HUES6 (cell line): ENCODE data around the gene DISC1.
"Not testable (repeated sequence)": the region's sequence is repeated elsewhere in the genome, so short reads cannot be mapped to it uniquely, and the experiment has no call there.

Source experiments
- H3K27ac ChIP-seq: 2 replicates; pipeline ENCODE4 v1.7.0; 2013; ENCODE audit warnings: low read depth, mild to moderate bottlenecking, low read length, inconsistent platforms
- H3K27me3 ChIP-seq: 2 replicates; pipeline ENCODE4 v1.6.1; 2013; ENCODE audit warnings: low read length; ENCODE audit not compliant: control insufficient read depth, insufficient read depth
- H3K36me3 ChIP-seq: 2 replicates; pipeline ENCODE4 v1.6.1; 2013; ENCODE audit warnings: low read length; ENCODE audit not compliant: control insufficient read depth, insufficient read depth
- H3K4me1 ChIP-seq: 2 replicates; pipeline ENCODE4 v1.6.1; 2013; ENCODE audit warnings: low read length; ENCODE audit not compliant: control insufficient read depth, insufficient read depth
- H3K4me3 ChIP-seq: 2 replicates; pipeline ENCODE4 v1.5.1; 2013; ENCODE audit warnings: low read depth, low read length
- H3K9ac ChIP-seq: one replicate; pipeline ENCODE4 v1.6.1; 2013; ENCODE audit warnings: mild to moderate bottlenecking, low read length
- H3K9me3 ChIP-seq: 2 replicates; pipeline ENCODE4 v1.6.1; 2013; ENCODE audit warnings: low read depth, low read length; ENCODE audit not compliant: control insufficient read depth, insufficient read depth

Gene DISC1

GRCh38 chr1:231751415-231751814 lies 124.8 kb downstream of the DISC1 start:
- no peak overlapping the region for H3K27ac ChIP-seq
- H3K36me3 ChIP-seq: no peaks in the 10 kb centered on the region
- H3K9me3 ChIP-seq: peaks cover 22% of the 10 kb centered on the region
- no peaks in the 10 kb centered on the region for H3K4me1 ChIP-seq
- no peaks in the 10 kb centered on the region for H3K27me3 ChIP-seq
- no peak overlapping the region for H3K9ac ChIP-seq
- H3K4me3 ChIP-seq: no peak overlapping the region

GRCh38 chr1:231753313-231753712 lies 126.7 kb downstream of the DISC1 start:
- Histone ChIP-seq H3K9ac (no peak overlapping the region), H3K4me1 (no peaks in the 10 kb centered on the region), H3K36me3 (no peaks in the 10 kb centered on the region), H3K4me3 (no peak overlapping the region), H3K27me3 (no peaks in the 10 kb centered on the region), H3K9me3 (peaks cover 22% of the 10 kb centered on the region), H3K27ac (no peak overlapping the region)

GRCh38 chr1:231757101-231757404 lies 130.5 kb downstream of the DISC1 start:
- H3K9ac ChIP-seq: no peak overlapping the region
- H3K4me3 ChIP-seq: no peak overlapping the region
- H3K27me3 ChIP-seq: no peaks in the 10 kb centered on the region
- no peaks in the 10 kb centered on the region for H3K36me3 ChIP-seq
- H3K4me1 ChIP-seq: no peaks in the 10 kb centered on the region
- peaks cover 15% of the 10 kb centered on the region for H3K9me3 ChIP-seq
- H3K27ac ChIP-seq: no peak overlapping the region

GRCh38 chr1:231757759-231758158 lies 131.2 kb downstream of the DISC1 start:
- no peak overlapping the region for H3K9ac ChIP-seq
- H3K4me3 ChIP-seq: no peak overlapping the region
- no peaks in the 10 kb centered on the region for H3K27me3 ChIP-seq
- peaks cover 10% of the 10 kb centered on the region for H3K9me3 ChIP-seq
- no peaks in the 10 kb centered on the region for H3K4me1 ChIP-seq
- H3K36me3 ChIP-seq: no peaks in the 10 kb centered on the region
- H3K27ac ChIP-seq: no peak overlapping the region

GRCh38 chr1:231761252-231761651 lies 134.7 kb downstream of the DISC1 start:
- H3K27ac ChIP-seq: no peak overlapping the region
- H3K4me3 ChIP-seq: no peak overlapping the region
- H3K36me3 ChIP-seq: no peaks in the 10 kb centered on the region
- H3K9ac ChIP-seq: no peak overlapping the region
- no peaks in the 10 kb centered on the region for H3K27me3 ChIP-seq
- no peaks in the 10 kb centered on the region for H3K4me1 ChIP-seq
- H3K9me3 ChIP-seq: no peaks in the 10 kb centered on the region

GRCh38 chr1:231761747-231762541 lies 135.4 kb downstream of the DISC1 start:
- no peaks in the 10 kb centered on the region for H3K27me3 ChIP-seq

GRCh38 chr1:231763456-231763855 lies 136.9 kb downstream of the DISC1 start:
- Histone ChIP-seq H3K27me3 (no peaks in the 10 kb centered on the region), H3K36me3 (no peaks in the 10 kb centered on the region), H3K9me3 (no peaks in the 10 kb centered on the region), H3K9ac (no peak overlapping the region), H3K4me1 (no peaks in the 10 kb centered on the region), H3K27ac (no peak overlapping the region), H3K4me3 (no peak overlapping the region)

More at GRCh38 chr1:231761747-231762541, 135.4 kb downstream of the DISC1 start:
- Histone ChIP-seq H3K36me3 (no peaks in the 10 kb centered on the region), H3K9ac (no peak overlapping the region), H3K9me3 (no peaks in the 10 kb centered on the region), H3K27ac (no peak overlapping the region), H3K4me1 (no peaks in the 10 kb centered on the region), H3K4me3 (no peak overlapping the region)

- not testable (repeated sequence) for H3K27me3 ChIP-seq, H3K36me3 ChIP-seq, H3K9ac ChIP-seq
These were observed 139.2 kb downstream of the DISC1 start for GRCh38 chr1:231765825-231766224.

GRCh38 chr1:231767471-231767870 lies 140.9 kb downstream of the DISC1 start:
- Histone ChIP-seq H3K36me3 (no peaks in the 10 kb centered on the region), H3K4me3 (no peak overlapping the region), H3K27ac (no peak overlapping the region), H3K9ac (no peak overlapping the region), H3K4me1 (no peaks in the 10 kb centered on the region), H3K9me3 (no peaks in the 10 kb centered on the region), H3K27me3 (no peaks in the 10 kb centered on the region)

More at GRCh38 chr1:231765825-231766224, 139.2 kb downstream of the DISC1 start:
- not testable (repeated sequence) for H3K4me1 ChIP-seq, H3K27ac ChIP-seq, H3K9me3 ChIP-seq, H3K4me3 ChIP-seq

GRCh38 chr1:231768416-231768815 lies 141.8 kb downstream of the DISC1 start:
- Histone ChIP-seq H3K4me3 (no peak overlapping the region), H3K27ac (no peak overlapping the region), H3K27me3 (no peaks in the 10 kb centered on the region), H3K4me1 (no peaks in the 10 kb centered on the region), H3K9me3 (no peaks in the 10 kb centered on the region), H3K36me3 (no peaks in the 10 kb centered on the region), H3K9ac (no peak overlapping the region)

- Histone ChIP-seq H3K9me3 (no peaks in the 10 kb centered on the region), H3K27ac (no peak overlapping the region), H3K4me1 (no peaks in the 10 kb centered on the region), H3K27me3 (no peaks in the 10 kb centered on the region), H3K36me3 (no peaks in the 10 kb centered on the region), H3K9ac (no peak overlapping the region), H3K4me3 (no peak overlapping the region)
These were observed 144.1 kb downstream of the DISC1 start for GRCh38 chr1:231770506-231771175.
